ENCODE measurements around the gene ANO9. TPM values are rescaled to one million over a fixed set of nuclear protein-coding genes. Genes with fewer than 3 reads are reported as not detected.

ANO9 gene
- total and polyA plus RNA-seq, 2 donors from 2014 or later: 11.3 to 21.8 TPM

GRCh38 chr11:490186-490929, 48.5 kb upstream of the ANO9 start:
- no peak overlapping the region for H3K4me3 ChIP-seq (ENCODE audit: low read length in 3 of 3)
- intact Hi-C loops (cut with DNase I): no loop called here
- TF ChIP-seq CTCF (IDR thresholded peaks at IDR 0.05; ENCODE audit: borderline replicate concordance, extremely low read depth, insufficient read depth): no peak
- no peak overlapping the region for H3K27ac ChIP-seq (ENCODE audit: low read depth in 2 of 2, low read length in 2 of 2)
- H3K27me3 ChIP-seq (ENCODE audit: control insufficient read depth, insufficient read depth, low read length): no peaks in the 10 kb centered on the region
- no peak for FAIRE-seq
- no peak overlapping the region for H3K9ac ChIP-seq (ENCODE audit: low read length in 3 of 3)
- DNase-seq: no peak
- H3K36me3 ChIP-seq (ENCODE audit: control insufficient read depth in 2 of 3, insufficient read depth in 3 of 3, low read length in 3 of 3): peaks cover 0 to 4% (median under 1%) of the 10 kb centered on the region in 3 donors
- H3K4me1 ChIP-seq (ENCODE audit: control insufficient read depth in 2 of 3, insufficient read depth in 2 of 3, low read depth in 1 of 3, low read length in 3 of 3): no peaks in the 10 kb centered on the region
- no peaks in the 10 kb centered on the region for H3K9me3 ChIP-seq (ENCODE audit: control insufficient read depth in 2 of 3, insufficient read depth in 1 of 3, low read length in 3 of 3)

DNA sequence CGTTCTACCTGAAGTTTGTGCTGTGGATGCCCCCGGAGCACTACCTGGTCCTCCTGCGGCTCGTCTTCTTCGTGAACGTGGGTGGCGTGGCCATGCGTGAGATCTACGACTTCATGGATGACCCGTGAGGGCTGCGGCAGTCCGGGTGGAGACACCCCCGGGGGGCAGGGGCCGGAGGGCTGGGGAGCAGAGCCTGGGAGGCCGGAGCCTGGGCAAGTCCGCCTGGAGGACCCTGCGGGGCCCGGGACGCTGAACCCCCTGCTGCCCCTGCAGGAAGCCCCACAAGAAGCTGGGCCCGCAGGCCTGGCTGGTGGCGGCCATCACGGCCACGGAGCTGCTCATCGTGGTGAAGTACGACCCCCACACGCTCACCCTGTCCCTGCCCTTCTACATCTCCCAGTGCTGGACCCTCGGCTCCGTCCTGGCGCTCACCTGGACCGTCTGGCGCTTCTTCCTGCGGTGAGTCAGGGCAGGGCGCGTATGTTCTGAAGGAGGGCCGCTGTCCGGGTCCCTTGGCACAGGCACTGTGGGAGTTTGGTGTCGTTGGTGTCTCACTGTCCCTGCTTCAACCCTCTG, 47.9 kb upstream of the ANO9 start:
- Histone ChIP-seq H3K9me3 (ENCODE audit: control insufficient read depth in 2 of 3, insufficient read depth in 1 of 3, low read length in 3 of 3) (no peaks in the 10 kb centered on the region), H3K36me3 (ENCODE audit: control insufficient read depth in 2 of 3, insufficient read depth in 3 of 3, low read length in 3 of 3) (peaks cover 0 to 4% (median 0%) of the 10 kb centered on the region in 3 donors), H3K27ac (ENCODE audit: low read depth in 2 of 2, low read length in 2 of 2) (no peak overlapping the region), H3K27me3 (ENCODE audit: control insufficient read depth, insufficient read depth, low read length) (no peaks in the 10 kb centered on the region), H3K9ac (ENCODE audit: low read length in 3 of 3) (no peak overlapping the region), H3K4me1 (ENCODE audit: control insufficient read depth in 2 of 3, insufficient read depth in 2 of 3, low read depth in 1 of 3, low read length in 3 of 3) (no peaks in the 10 kb centered on the region), H3K4me3 (ENCODE audit: low read length in 3 of 3) (no peak overlapping the region)
- intact Hi-C loops (cut with DNase I): no loop called here
- no peak for TF ChIP-seq CTCF (IDR thresholded peaks at IDR 0.05; ENCODE audit: borderline replicate concordance, extremely low read depth, insufficient read depth)
- DNase-seq (peak in 1 of 5 donors; percentile 70), FAIRE-seq (no peak)

DNA sequence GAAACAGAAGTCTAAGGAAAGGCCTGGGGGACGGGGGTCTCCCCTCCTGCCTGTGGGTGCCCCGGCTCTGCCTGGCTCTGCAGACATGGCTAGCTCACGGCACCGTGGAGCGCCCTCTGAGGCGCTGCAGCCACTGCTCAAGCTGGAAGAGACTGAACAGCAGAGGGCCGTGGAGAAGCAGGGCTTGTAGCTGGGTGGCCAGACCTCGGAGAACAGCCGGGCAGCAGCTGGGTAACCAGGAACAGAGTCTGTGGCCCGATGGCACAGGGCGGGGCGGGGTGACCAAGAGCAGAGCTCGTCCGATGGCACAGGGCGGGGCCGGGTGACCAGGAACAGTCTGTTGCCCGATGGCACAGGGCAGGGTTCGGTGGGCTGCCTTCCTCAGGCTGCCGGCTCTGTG, 47.2 kb upstream of the ANO9 start:
- H3K36me3 ChIP-seq (ENCODE audit: control insufficient read depth in 2 of 3, insufficient read depth in 3 of 3, low read length in 3 of 3): peaks cover 0 to 4% (median 0%) of the 10 kb centered on the region in 3 donors
- FAIRE-seq (no peak), DNase-seq (no peak)

More for the DNA sequence above, 47.2 kb upstream of the ANO9 start:
- H3K4me1 ChIP-seq (ENCODE audit: control insufficient read depth in 2 of 3, insufficient read depth in 2 of 3, low read depth in 1 of 3, low read length in 3 of 3): no peaks in the 10 kb centered on the region
- TF ChIP-seq CTCF (IDR thresholded peaks at IDR 0.05; ENCODE audit: borderline replicate concordance, extremely low read depth, insufficient read depth): no peak
- no peak overlapping the region for H3K27ac ChIP-seq (ENCODE audit: low read depth in 2 of 2, low read length in 2 of 2)
- no peak overlapping the region for H3K9ac ChIP-seq (ENCODE audit: low read length in 3 of 3)
- H3K9me3 ChIP-seq (ENCODE audit: control insufficient read depth in 2 of 3, insufficient read depth in 1 of 3, low read length in 3 of 3): no peaks in the 10 kb centered on the region
- no peak overlapping the region for H3K4me3 ChIP-seq (ENCODE audit: low read length in 3 of 3)
- H3K27me3 ChIP-seq (ENCODE audit: control insufficient read depth, insufficient read depth, low read length): no peaks in the 10 kb centered on the region
- intact Hi-C loops (cut with DNase I): no loop called here
